Mucosa of descending colon (tissue), 3 donors: ENCODE measurements around the gene CSTB. TPM values are rescaled to one million over a fixed set of nuclear protein-coding genes. Genes with fewer than 3 reads are reported as not detected.
A peak's percentile ranks its signal among the peaks of the same experiment; 100 is the strongest.

ENCODE experiments used
- ATAC-seq: fragments of 200-7000 bp; cut with Tn5 transposase; one replicate; pipeline ENCODE4 v1.9.1; 2020; ENCODE audit warnings: mild to moderate bottlenecking, moderate library complexity
- DNase-seq, 3 donors: peaks; one replicate each; pipeline ENCODE4 v3.0.0-alpha.2; 2020
- H3K36me3 ChIP-seq: fragments of 200-600 bp; one replicate; pipeline ENCODE4 v1.8.0; 2021; ENCODE audit warnings: low read depth, mild to moderate bottlenecking
- H3K4me1 ChIP-seq: fragments of 200-600 bp; one replicate; pipeline ENCODE4 v1.8.0; 2021; ENCODE audit warnings: low read depth, mild to moderate bottlenecking
- H3K4me3 ChIP-seq: fragments of 200-600 bp; one replicate; pipeline ENCODE4 v1.8.0; 2021; ENCODE audit warnings: mild to moderate bottlenecking
- H3K9me3 ChIP-seq: fragments of 200-600 bp; one replicate; pipeline ENCODE4 v1.8.0; 2021; ENCODE audit warnings: mild to moderate bottlenecking
- intact Hi-C, 2 donors: fragments of 100-400 bp; cut with DNase I in 1 of 2; cut with micrococcal nuclease in 1 of 2; formaldehyde crosslinking; loops; one replicate each; pipeline versions ENCODE4 v1.11.0 to v1.11.1; 2022; cut with DNase I, micrococcal nuclease
- total RNA-seq, 3 donors: library from RNA; stranded (reverse); fragmentation: NEBNext Ultra II Directional in 2 of 3; extraction: Animal tissue kit (Norgen Biotek cat#: 25700) in 2 of 3; gene quantifications; one replicate each; pipeline versions ENCODE4 v1.2.1 to v1.2.4, GENCODE V29; 2021 to 2023
- TF ChIP-seq, protein P1 (sequence below): fragments of 200-600 bp; IDR thresholded peaks from one replicate; pipeline ENCODE4 v1.8.0; 2022; ENCODE audit warnings: antibody characterized with exemption, mild to moderate bottlenecking
- donor health status: DM: no; HTN: no; CAD: no; lungs with moderate emphysema.
- donor health status: DM: no; HTN: no; CAD: no.
- donor health status: DM: no; HTN: yes; CAD: no.

CSTB gene
- total RNA-seq, 3 donors from 2014 or later, result 36.2 to 64.5 (median 56.8) TPM

DNA sequence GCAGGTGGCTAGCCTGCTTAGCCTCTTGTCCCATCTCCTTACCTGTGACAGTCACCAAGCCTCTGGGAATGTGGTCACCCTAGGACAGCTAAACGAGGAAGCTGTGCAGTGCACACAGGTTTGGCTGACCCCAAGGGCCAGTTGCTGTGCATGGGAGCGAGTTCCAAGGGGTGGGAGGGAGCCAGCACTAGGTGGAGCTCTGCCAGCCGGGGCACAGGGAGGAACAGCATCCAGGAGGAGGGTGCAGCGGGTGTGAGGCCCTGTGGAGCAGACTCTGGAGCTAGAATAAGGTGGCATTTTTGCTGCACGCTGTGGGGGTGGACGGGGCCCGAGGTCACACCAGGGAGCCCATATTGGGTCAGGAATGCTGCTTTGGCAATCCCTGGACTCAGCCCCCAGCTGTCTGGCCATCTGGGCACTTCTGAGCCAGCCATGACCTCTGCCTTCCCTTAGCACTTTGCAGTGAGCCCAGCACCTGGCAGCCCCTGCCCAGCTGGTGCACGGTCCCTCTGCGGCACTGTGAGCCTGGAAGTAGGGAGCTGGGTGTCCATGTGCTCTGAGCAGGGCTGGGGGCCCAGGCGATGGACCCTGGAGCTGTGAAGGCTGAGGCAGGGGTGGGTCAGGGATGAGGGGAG is 48.5 kb downstream of the CSTB start:
- Histone ChIP-seq H3K4me3 (no peak overlapping the region), H3K36me3 (no peaks in the 10 kb centered on the region), H3K4me1 (peaks cover 54% of the 10 kb centered on the region), H3K9me3 (no peaks in the 10 kb centered on the region)
- DNase-seq (no peak), ATAC-seq (peak; percentile 23)
- TF ChIP-seq, protein P1, sequence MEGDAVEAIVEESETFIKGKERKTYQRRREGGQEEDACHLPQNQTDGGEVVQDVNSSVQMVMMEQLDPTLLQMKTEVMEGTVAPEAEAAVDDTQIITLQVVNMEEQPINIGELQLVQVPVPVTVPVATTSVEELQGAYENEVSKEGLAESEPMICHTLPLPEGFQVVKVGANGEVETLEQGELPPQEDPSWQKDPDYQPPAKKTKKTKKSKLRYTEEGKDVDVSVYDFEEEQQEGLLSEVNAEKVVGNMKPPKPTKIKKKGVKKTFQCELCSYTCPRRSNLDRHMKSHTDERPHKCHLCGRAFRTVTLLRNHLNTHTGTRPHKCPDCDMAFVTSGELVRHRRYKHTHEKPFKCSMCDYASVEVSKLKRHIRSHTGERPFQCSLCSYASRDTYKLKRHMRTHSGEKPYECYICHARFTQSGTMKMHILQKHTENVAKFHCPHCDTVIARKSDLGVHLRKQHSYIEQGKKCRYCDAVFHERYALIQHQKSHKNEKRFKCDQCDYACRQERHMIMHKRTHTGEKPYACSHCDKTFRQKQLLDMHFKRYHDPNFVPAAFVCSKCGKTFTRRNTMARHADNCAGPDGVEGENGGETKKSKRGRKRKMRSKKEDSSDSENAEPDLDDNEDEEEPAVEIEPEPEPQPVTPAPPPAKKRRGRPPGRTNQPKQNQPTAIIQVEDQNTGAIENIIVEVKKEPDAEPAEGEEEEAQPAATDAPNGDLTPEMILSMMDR, result no peak
- intact Hi-C loops, result no loop called here

DNA sequence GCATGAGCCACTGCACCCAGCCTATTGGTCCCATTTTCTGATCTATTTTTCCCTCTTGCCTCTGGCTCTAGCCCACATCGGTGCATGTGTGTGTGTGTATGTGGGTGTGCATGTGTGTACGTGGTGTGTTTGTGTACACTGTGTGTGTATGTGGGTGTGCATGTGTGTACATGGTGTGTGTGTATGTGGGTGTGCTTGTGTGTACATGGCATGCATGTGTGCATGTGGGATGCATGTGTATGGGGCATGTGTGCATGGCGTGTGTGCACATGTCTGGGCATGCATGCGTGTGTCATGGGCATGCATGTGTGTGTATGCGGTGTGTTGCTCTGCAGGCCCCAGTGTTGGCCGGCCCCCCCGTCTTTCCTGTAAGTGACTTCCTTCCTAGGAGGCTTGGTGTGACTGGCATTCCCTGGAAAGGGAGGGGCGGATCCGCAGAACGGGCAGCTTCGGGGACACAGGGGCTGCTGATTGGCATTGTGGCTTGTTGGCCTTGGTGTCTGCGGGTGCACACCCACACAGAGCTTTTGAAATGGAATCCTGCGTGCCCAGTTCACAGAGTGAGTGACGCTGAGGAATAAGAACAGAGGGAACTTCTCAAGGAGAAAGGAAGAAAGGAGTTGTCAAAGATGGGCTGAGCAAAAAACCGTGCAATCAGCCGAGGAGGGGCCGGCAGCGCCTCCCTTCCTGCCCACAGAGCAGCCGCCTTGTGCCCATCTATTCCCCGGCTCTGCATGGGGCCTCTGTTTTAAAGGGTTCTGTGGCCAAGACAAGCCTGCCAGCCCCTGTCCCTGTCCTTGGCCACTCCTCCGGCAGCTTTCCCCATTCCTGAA is 49.2 kb downstream of the CSTB start:
- no peaks in the 10 kb centered on the region for H3K9me3 ChIP-seq
- no peaks in the 10 kb centered on the region for H3K36me3 ChIP-seq
- ATAC-seq (no peak), DNase-seq (peak in 1 of 3 donors; percentile 65)
- H3K4me1 ChIP-seq, result peaks cover 52% of the 10 kb centered on the region
- TF ChIP-seq, protein P1, result no peak
- H3K4me3 ChIP-seq, result no peak overlapping the region
- intact Hi-C loops, result no loop called here

Other genes starting within 250 kb of the CSTB start
- under 1 TPM; 0.32 to 0.48 (median 0.47) TPM for gene HSF2BP, start 116.8 kb downstream of the CSTB start, total RNA-seq
- 10 to 100 TPM; 11.1 to 22.5 (median 14.8) TPM for gene RRP1B, start 116.7 kb downstream of the CSTB start, total RNA-seq
- 100 to 1,000 TPM; 113 to 179 (median 161) TPM for gene PDXK, start 57.2 kb downstream of the CSTB start, total RNA-seq
- gene RRP1, start 13.3 kb upstream of the CSTB start, total RNA-seq, result 10 to 100 TPM; 15.9 to 16.3 (median 16.3) TPM
- 100 to 1,000 TPM in 1 of 3 donors, 10 to 100 TPM in 2; 77.7 to 120 (median 97.7) TPM for gene AGPAT3, start 88.9 kb upstream of the CSTB start, total RNA-seq
- 10 to 100 TPM; 57.7 to 86.8 (median 61.9) TPM for gene TRAPPC10, start 236.0 kb upstream of the CSTB start, total RNA-seq